ENCODE results near the gene AP2A2. TPM values are rescaled to one million over a fixed set of nuclear protein-coding genes. Genes with fewer than 3 reads are reported as not detected.

AP2A2 gene
- total RNA-seq, 4 donors from 2014 or later: 21.2 to 26.1 (median 25.7) TPM

GRCh38 chr11:945986-946385 lies 20.3 kb downstream of the AP2A2 start:
- TF ChIP-seq CTCF (IDR thresholded peaks at IDR 0.05 in 4 of 5, conservative IDR thresholded peaks at IDR 0.05 in 1 of 5): no peak
- TF ChIP-seq POLR2A (IDR thresholded peaks at IDR 0.05): no peak
- intact Hi-C loops (cut with DNase I; ENCODE audit: low total_unique reads): no loop called here

GRCh38 chr11:947744-948143 lies 22.1 kb downstream of the AP2A2 start:
- TF ChIP-seq POLR2A (IDR thresholded peaks at IDR 0.05) (no peak), CTCF (IDR thresholded peaks at IDR 0.05 in 4 of 5, conservative IDR thresholded peaks at IDR 0.05 in 1 of 5) (no peak)
- ATAC-seq (no peak), DNase-seq (no peak)
- H3K9me3 ChIP-seq: no peaks in the 10 kb centered on the region
- H3K4me1 ChIP-seq: peaks cover 4 to 5% of the 10 kb centered on the region in 2 donors
- H3K27ac ChIP-seq: no peak overlapping the region
- no peaks in the 10 kb centered on the region for H3K27me3 ChIP-seq
- in situ Hi-C loops (cut with MboI; ENCODE audit: low sequenced_read_pairs in 4 of 4): no loop called here
- peaks cover 0 to 4% of the 10 kb centered on the region in 2 donors for H3K36me3 ChIP-seq
- intact Hi-C loops (cut with DNase I; ENCODE audit: low total_unique reads): no loop called here
- H3K4me3 ChIP-seq: no peak overlapping the region

More at GRCh38 chr11:945986-946385, 20.3 kb downstream of the AP2A2 start:
- H3K27me3 ChIP-seq: no peaks in the 10 kb centered on the region
- no peak overlapping the region for H3K27ac ChIP-seq
- peaks cover 0 to 4% of the 10 kb centered on the region in 2 donors for H3K36me3 ChIP-seq
- no peaks in the 10 kb centered on the region for H3K9me3 ChIP-seq
- DNase-seq (no peak), ATAC-seq (no peak)
- H3K4me3 ChIP-seq: no peak overlapping the region
- in situ Hi-C loops (cut with MboI; ENCODE audit: low sequenced_read_pairs in 4 of 4): no loop called here
- peaks cover 7 to 16% of the 10 kb centered on the region in 2 donors for H3K4me1 ChIP-seq

GRCh38 chr11:951507-951906 lies 25.8 kb downstream of the AP2A2 start:
- H3K9me3 ChIP-seq: no peaks in the 10 kb centered on the region
- no peak for ATAC-seq
- peaks cover 8 to 14% of the 10 kb centered on the region in 2 donors for H3K4me1 ChIP-seq
- DNase-seq: no peak
- TF ChIP-seq CTCF (IDR thresholded peaks at IDR 0.05 in 4 of 5, conservative IDR thresholded peaks at IDR 0.05 in 1 of 5): no peak
- TF ChIP-seq POLR2A (IDR thresholded peaks at IDR 0.05): no peak
- in situ Hi-C loops (cut with MboI; ENCODE audit: low sequenced_read_pairs in 4 of 4): no loop called here
- intact Hi-C loops (cut with DNase I; ENCODE audit: low total_unique reads): no loop called here
- H3K4me3 ChIP-seq: no peak overlapping the region
- no peak overlapping the region for H3K27ac ChIP-seq
- peaks cover 0 to 4% of the 10 kb centered on the region in 2 donors for H3K36me3 ChIP-seq
- H3K27me3 ChIP-seq: no peaks in the 10 kb centered on the region

- no peaks in the 10 kb centered on the region for H3K36me3 ChIP-seq
- no peak overlapping the region for H3K27ac ChIP-seq
- in situ Hi-C loops (cut with MboI; ENCODE audit: low sequenced_read_pairs in 4 of 4) (no loop called here), intact Hi-C loops (cut with DNase I; ENCODE audit: low total_unique reads) (no loop called here)
- ATAC-seq: no peak
- H3K4me1 ChIP-seq: peaks cover 8 to 14% of the 10 kb centered on the region in 2 donors
- no peak overlapping the region for H3K4me3 ChIP-seq
- no peaks in the 10 kb centered on the region for H3K9me3 ChIP-seq
- no peak for DNase-seq
- TF ChIP-seq CTCF (IDR thresholded peaks at IDR 0.05 in 4 of 5, conservative IDR thresholded peaks at IDR 0.05 in 1 of 5): no peak
- H3K27me3 ChIP-seq: no peaks in the 10 kb centered on the region
Measured at GRCh38 chr11:952406-953385, 27.0 kb downstream of the AP2A2 start.
